ENCODE measurements around the gene NECAB2. TPM values are rescaled to one million over a fixed set of nuclear protein-coding genes. Genes with fewer than 3 reads are reported as not detected.

The NECAB2 gene
- total RNA-seq, 1 donor from 2014 or later: 0.84 TPM

DNA sequence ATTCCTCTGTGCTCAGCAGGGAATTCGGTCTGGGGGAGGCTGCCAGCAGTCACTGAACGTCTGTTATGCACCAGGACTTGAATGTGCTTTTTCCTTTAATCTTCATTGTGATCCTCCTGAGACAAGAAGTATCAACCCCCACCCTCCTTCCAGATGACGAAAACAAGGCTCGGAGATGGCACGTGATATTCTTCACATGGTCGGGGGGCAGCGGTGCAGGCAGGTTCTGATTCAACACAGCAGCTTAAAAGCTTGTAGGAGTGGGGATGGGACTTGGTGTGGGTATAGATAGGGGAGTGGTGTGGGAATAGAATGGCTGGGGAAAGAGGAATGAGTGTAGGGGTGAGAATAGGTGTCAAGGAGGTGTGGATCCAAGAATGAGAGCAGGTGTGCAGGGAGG is 6.4 kb downstream of the NECAB2 start:
- no peak for DNase-seq
- ATAC-seq: no peak
- intact Hi-C loops (cut with micrococcal nuclease): no loop called here

- DNase-seq (peak; percentile 3), ATAC-seq (no peak)
- intact Hi-C loops (cut with micrococcal nuclease): no loop called here
Measured at GRCh38 chr16:83975590-83976260, 7.7 kb downstream of the NECAB2 start.

DNA sequence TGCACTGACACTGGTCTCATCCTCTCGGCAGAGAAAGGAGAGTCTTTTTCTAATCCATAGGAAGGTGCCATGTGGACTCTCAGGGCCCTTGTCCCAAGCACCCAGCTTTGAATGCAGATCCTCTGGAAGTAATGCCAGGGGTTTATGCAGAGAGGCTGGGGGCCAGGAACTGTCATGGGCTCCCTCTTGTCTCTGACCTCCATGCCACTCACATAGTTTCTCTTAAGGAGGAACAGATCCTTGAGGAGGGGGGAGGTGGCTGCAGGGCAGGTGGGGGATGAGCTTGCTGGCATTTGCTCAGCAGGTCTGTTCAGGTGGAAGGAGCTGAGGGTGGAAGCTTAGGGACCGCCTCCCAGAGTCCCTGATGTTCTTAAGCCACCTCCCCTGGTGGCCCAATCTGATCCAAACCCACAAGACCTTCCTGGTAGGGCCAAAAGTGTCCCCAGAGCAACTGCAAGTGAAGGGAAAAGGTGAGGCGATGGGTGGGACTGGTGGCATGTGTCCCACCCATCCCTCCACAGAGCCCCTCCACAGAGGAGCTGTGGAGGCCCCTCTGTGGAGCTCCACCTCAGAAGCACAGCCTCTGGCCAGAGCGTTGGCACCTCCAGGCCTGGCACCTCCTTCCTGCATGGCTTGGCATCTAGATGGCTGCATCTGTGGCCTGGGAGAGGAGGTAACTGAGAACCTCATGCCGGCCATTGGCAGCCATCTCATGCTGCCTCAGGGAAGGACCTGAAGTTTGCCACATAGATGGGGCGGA is 9.2 kb downstream of the NECAB2 start:
- ATAC-seq (no peak), DNase-seq (peak; percentile 7)
- intact Hi-C loops (cut with micrococcal nuclease): no loop called here

- peak; percentile 2 for DNase-seq
- intact Hi-C loops (cut with micrococcal nuclease): no loop called here
- ATAC-seq: no peak
Measured at GRCh38 chr16:83978401-83978904, 10.4 kb downstream of the NECAB2 start.

DNA sequence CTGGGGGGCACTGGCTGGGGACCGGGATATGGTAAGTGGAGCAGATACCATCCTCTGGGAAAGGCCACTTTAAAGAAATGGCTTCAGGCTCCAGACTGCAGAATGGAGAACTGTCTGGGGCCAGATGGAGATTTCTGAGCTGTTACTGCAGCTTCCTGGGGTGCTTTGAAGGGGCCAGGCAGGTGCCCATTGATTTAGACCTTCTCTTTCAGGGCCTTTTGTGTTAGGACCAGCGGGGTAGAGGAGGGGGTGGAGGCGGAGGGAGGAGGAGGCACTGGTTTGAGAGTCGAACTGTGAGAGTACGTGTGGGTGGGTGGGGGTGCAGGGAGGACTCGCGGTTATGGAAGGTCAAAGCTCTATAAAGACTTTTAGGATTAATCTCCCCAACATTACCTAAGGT is 11.4 kb downstream of the NECAB2 start:
- no peak for ATAC-seq
- DNase-seq: no peak
- intact Hi-C loops (cut with micrococcal nuclease): no loop called here

- ATAC-seq (no peak), DNase-seq (no peak)
- intact Hi-C loops (cut with micrococcal nuclease): no loop called here
Measured at GRCh38 chr16:83980794-83981193, 12.8 kb downstream of the NECAB2 start.

DNA sequence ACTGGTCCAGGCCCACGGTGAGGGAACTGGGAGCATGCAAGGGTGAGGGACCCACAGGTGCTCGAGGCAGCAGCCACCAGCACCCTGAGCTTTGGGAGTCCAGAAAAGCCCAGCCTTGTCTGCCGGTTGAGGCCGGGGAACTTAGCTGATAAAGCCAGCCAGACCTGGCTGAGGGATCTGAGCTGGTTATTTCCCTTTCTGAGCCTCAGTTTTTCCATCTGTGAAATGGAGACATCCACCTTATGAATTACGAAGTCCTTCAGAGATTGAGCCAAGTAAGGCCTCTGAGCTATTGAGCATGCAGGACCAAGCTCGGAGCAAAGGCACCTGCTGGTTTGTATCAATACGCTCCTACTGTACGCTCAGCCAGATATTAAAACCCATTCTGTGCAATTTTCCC is 13.8 kb downstream of the NECAB2 start:
- ATAC-seq: no peak
- DNase-seq: no peak
- intact Hi-C loops (cut with micrococcal nuclease): no loop called here

DNA sequence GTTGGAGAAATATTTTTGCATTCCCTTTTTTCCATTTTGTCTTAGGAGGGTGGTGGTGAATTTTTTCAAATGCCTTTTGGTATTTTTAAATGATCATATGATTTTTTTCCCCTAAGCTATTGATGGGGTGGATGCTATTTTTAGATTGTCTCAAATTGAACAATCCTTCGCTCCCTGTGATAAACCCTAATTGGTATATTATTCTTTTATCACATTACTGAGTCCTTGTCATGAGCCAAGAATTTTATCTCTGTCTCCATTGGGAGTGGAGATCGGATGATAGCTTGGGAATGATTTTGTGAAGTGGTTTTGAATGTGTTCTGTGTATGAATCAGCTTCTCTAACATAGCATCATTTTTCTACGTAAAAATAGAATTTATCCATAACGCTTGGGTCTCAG is 15.4 kb downstream of the NECAB2 start:
- no peak for DNase-seq
- no peak for ATAC-seq
- intact Hi-C loops (cut with micrococcal nuclease): no loop called here

DNA sequence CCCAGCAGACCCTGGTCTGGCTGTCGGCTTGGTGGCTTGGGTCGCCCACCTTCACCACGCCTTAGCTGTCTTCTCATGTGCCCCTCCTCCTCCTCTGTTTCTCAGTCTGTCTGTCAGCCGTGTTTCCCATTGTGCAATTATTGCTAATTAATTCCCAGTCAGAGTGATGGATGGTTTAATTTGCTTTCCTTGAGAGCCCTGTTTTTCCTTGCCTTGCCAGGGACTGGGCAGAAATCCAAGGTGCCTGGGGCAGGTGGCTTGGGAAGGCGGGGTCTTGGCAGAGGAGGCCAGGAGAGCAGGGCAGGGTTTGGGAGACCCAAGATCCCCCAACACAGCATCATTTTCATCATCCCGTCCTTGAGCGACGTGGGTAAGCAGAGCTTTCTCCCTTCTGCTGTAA is 21.3 kb downstream of the NECAB2 start:
- ATAC-seq (no peak), DNase-seq (no peak)
- intact Hi-C loops (cut with micrococcal nuclease): no loop called here

- ATAC-seq (no peak), DNase-seq (no peak)
- intact Hi-C loops (cut with micrococcal nuclease): no loop called here
Measured at GRCh38 chr16:83990492-83990891, 22.4 kb downstream of the NECAB2 start.

GRCh38 chr16:83992624-83993023 is 24.6 kb downstream of the NECAB2 start:
- intact Hi-C loops (cut with micrococcal nuclease): no loop called here
- DNase-seq (peak; percentile 55), ATAC-seq (peak; percentile 70)

GRCh38 chr16:83994087-83994486 is 26.0 kb downstream of the NECAB2 start:
- DNase-seq (no peak), ATAC-seq (no peak)
- intact Hi-C loops (cut with micrococcal nuclease): no loop called here

DNA sequence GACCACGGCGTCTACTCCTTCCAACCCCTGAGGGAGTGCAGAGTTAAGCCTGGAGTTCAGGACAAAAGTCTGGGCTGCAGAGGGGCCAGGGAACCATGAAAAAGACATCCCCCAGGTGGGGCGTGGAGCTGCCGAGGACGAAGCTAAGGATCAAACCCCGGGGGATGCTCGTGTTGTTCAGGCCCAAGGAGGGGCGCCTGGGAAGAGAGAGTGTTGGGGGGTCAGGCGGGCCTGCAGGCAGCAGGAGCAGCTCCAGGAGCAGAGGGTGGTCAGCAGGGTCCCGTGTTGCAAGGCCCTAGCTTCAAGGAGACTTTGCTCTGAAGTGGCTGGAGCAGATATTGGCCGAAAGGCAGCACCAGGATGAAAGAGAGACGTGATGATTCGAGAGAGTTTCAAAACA is 26.7 kb downstream of the NECAB2 start:
- no peak for DNase-seq
- intact Hi-C loops (cut with micrococcal nuclease): no loop called here
- no peak for ATAC-seq

- ATAC-seq (peak; percentile 83), DNase-seq (peak; percentile 65)
- intact Hi-C loops (cut with micrococcal nuclease): no loop called here
Measured at GRCh38 chr16:83995754-83996153, 27.7 kb downstream of the NECAB2 start.

DNA sequence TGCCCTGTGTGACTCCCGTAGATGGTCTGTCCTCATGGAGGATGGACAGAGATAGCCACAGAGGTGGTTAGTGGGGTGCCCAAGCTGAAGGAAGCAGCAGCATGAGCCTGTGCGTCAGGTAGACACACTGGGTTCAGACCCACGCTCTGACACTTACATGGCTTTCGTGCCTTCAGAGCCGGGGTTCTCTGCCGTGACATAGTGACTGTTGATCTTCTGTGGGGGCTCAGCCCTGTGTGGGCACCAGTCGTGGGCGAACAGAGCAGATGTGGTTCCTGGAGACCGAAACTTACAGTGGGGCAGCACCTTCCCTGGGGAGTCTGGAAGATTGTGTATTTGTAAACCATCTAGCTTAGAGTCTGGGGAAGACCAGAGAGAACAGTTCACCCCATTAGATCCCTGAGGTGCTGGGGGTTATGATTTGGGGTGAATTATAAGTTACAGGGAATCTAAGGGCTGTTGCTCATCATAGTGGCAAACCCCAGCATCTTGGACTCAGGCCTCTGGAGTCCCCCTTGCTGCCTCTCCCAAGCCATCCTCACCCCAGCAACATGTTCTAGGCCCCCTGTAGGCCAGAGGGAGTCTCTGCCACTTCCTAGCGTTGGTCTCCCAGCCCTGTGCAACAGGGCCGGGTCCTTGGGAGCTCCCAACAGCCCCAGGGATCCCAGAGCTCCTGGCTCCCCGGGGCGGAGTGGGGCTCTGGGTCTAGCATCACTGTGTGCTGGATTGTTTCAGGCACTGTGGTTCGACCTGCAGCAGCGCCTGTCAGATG is 28.6 kb downstream of the NECAB2 start:
- DNase-seq: no peak
- ATAC-seq: no peak
- intact Hi-C loops (cut with micrococcal nuclease): no loop called here

- DNase-seq (no peak), ATAC-seq (no peak)
- intact Hi-C loops (cut with micrococcal nuclease): no loop called here
Measured at GRCh38 chr16:83998091-83998490, 30.0 kb downstream of the NECAB2 start.

DNA sequence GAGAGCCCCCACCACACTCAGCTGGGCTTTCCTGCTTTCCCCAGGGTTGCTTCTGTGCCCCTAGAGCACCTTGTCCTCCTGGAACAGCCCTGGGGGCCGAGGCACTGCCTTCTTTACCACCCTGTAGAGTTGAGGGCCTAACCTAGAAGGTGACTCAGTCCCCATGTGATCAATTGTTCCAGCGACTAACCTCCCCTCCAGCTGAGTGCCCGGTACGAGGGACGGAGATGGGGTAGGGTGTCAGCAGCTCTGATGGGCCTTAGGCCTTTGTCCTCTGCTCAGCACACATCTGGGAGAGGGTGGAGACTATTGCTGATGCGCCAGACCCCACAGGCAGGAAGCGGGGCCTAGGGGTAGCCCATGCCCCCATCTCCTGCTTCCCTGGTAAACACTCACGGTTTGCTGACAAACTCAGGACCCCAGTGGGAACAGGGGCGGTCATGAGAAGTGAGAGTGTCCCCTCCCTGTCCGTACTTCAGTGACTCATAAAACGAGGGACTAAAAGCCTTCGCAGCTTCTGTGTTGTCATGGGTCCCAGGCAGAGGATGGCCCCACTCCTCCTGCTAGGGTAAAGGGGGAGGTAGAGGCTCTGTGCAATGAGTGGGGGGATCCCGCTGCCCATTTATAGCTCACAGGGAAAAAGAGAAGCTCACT is 33.1 kb downstream of the NECAB2 start:
- DNase-seq (no peak), ATAC-seq (no peak)
- intact Hi-C loops (cut with micrococcal nuclease): no loop called here

- DNase-seq (no peak), ATAC-seq (no peak)
- intact Hi-C loops (cut with micrococcal nuclease): no loop called here
Measured at GRCh38 chr16:84001726-84002125, 33.7 kb downstream of the NECAB2 start.

GRCh38 chr16:84003038-84003437 is 35.0 kb downstream of the NECAB2 start:
- intact Hi-C loops (cut with micrococcal nuclease): no loop called here
- ATAC-seq (no peak), DNase-seq (no peak)

- ATAC-seq (no peak), DNase-seq (no peak)
Measured at GRCh38 chr16:84004442-84004841, 36.4 kb downstream of the NECAB2 start.

More at GRCh38 chr16:84004442-84004841, 36.4 kb downstream of the NECAB2 start:
- intact Hi-C loops (cut with micrococcal nuclease): no loop called here

All from left ventricle myocardium superior (tissue), 1 donor.